ENCODE measurements around the gene MORC2. TPM values are rescaled to one million over a fixed set of nuclear protein-coding genes. Genes with fewer than 3 reads are reported as not detected.

Gene MORC2
- total and polyA plus RNA-seq, 2 of the 13 experiments (the other 11 are each of a cell fraction or from before 2014, with no cell fraction given) = 11.9 to 18.3 TPM

- TF ChIP-seq NFYB (CRISPR knock-in tag; IDR thresholded peaks at IDR 0.05) = peak; percentile 86
- no peak for TF ChIP-seq ZHX1 (CRISPR knock-in tag; IDR thresholded peaks at IDR 0.05; ENCODE audit: low read depth)
- peak; percentile 46; the same call in 1 of the 2 replicates for TF ChIP-seq MIER3 (CRISPR knock-in tag; IDR thresholded peaks at IDR 0.05; ENCODE audit: borderline replicate concordance)
- peak; percentile 44; the same call in 1 of the 2 replicates for TF ChIP-seq ZNF564 (CRISPR knock-in tag; IDR thresholded peaks at IDR 0.05)
- peak; percentile 82 for TF ChIP-seq ZNF547 (CRISPR knock-in tag; IDR thresholded peaks at IDR 0.05)
- no peak for TF ChIP-seq ZNF839 (CRISPR knock-in tag; IDR thresholded peaks at IDR 0.05; ENCODE audit: borderline replicate concordance)
- TF ChIP-seq MTA1 (CRISPR knock-in tag; IDR thresholded peaks at IDR 0.05; ENCODE audit: borderline replicate concordance) = peak; percentile 54; the same call in 1 of the 2 replicates
- TF ChIP-seq SP4 (CRISPR knock-in tag; IDR thresholded peaks at IDR 0.05) = peak; percentile 52; the same call in 1 of the 2 replicates
- TF ChIP-seq ZNF879 (CRISPR knock-in tag; IDR thresholded peaks at IDR 0.05) = peak; percentile 53; the same call in 1 of the 2 replicates
- TF ChIP-seq, protein P1, sequence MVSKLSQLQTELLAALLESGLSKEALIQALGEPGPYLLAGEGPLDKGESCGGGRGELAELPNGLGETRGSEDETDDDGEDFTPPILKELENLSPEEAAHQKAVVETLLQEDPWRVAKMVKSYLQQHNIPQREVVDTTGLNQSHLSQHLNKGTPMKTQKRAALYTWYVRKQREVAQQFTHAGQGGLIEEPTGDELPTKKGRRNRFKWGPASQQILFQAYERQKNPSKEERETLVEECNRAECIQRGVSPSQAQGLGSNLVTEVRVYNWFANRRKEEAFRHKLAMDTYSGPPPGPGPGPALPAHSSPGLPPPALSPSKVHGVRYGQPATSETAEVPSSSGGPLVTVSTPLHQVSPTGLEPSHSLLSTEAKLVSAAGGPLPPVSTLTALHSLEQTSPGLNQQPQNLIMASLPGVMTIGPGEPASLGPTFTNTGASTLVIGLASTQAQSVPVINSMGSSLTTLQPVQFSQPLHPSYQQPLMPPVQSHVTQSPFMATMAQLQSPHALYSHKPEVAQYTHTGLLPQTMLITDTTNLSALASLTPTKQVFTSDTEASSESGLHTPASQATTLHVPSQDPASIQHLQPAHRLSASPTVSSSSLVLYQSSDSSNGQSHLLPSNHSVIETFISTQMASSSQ (IDR thresholded peaks at IDR 0.05; ENCODE audit: low read depth) = no peak
- TF ChIP-seq, protein P1 (CRISPR knock-in tag; IDR thresholded peaks at IDR 0.05; ENCODE audit: borderline replicate concordance) = no peak
- TF ChIP-seq TFE3 (CRISPR knock-in tag; IDR thresholded peaks at IDR 0.05) = peak; percentile 86
- TF ChIP-seq LCORL (IDR thresholded peaks at IDR 0.05) = peak; percentile 48; the same call in 1 of the 2 replicates
- no peak for TF ChIP-seq LCORL (CRISPR knock-in tag; IDR thresholded peaks at IDR 0.05)
- no peak for TF ChIP-seq ZNF615 (CRISPR knock-in tag; IDR thresholded peaks at IDR 0.05; ENCODE audit: borderline replicate concordance)
- peak; percentile 65; the same call in 1 of the 2 replicates for TF ChIP-seq HOXA5 (CRISPR knock-in tag; IDR thresholded peaks at IDR 0.05)
- no peak for TF ChIP-seq AFF4 (CRISPR knock-in tag; IDR thresholded peaks at IDR 0.05)
Measured at GRCh38 chr22:30968924-30969531, 454 bp upstream of the MORC2 start, which contains the start of gene TUG1 (continued).

Data from HepG2 (cell line).